HEK293 (cell line): Measurements from ENCODE around the gene BMPR1A.
"Not testable (repeated sequence)": the region's sequence is repeated elsewhere in the genome, so short reads cannot be mapped to it uniquely, and the experiment has no call there.

Experiments used
- CTCF ChIA-PET: fragments of 350-600 bp; formaldehyde crosslinking; extraction: SDS; loops from one replicate; lab custom pipeline; 2021; ENCODE audit warnings: antibody characterized with exemption; lab: Yijun Ruan, JAX
- POLR2A ChIA-PET: fragments of 300-600 bp; formaldehyde crosslinking; extraction: SDS; loops from one replicate; lab custom pipeline; 2020; ENCODE audit warnings: antibody characterized with exemption, inconsistent platforms; lab: Yijun Ruan, JAX
- H3K27ac ChIP-seq: fragments of 200-500 bp; sonication (Bioruptor generic); 2 replicates; pipeline ENCODE4 v1.5.1; 2014; ENCODE audit warnings: low read depth, low read length, control low read depth, inconsistent platforms; ENCODE audit errors: extremely low read depth
- H3K36me3 ChIP-seq, 2 experiments: fragments of 200-500 bp in 1 of 2; sonication (Bioruptor generic) in 1 of 2; 1 replicate in 1 of 2; 2 replicates in 1 of 2; pipeline ENCODE4 v1.5.1; 2014 to 2017; ENCODE audit warnings: inconsistent platforms in 2 of 2, low read length in 2 of 2; ENCODE audit not compliant: control insufficient read depth in 2 of 2, insufficient read depth in 1 of 2
- H3K4me1 ChIP-seq: fragments of 200-500 bp; sonication (Bioruptor generic); 2 replicates; pipeline ENCODE4 v1.5.1; 2014; ENCODE audit warnings: mild to moderate bottlenecking, low read length, inconsistent platforms; ENCODE audit not compliant: control insufficient read depth, insufficient read depth
- H3K4me3 ChIP-seq: 2 replicates; pipeline ENCODE4 v1.5.1; 2011; ENCODE audit warnings: low read depth, mild to moderate bottlenecking, control low read depth, low read length, moderate library complexity
- H3K9me3 ChIP-seq: fragments of 200-500 bp; sonication (Bioruptor generic); 2 replicates; pipeline ENCODE4 v1.5.1; 2014; ENCODE audit warnings: low read depth, low read length, inconsistent platforms; ENCODE audit not compliant: control insufficient read depth, insufficient read depth
- KLF8 ChIP-seq: fragments of 450-650 bp; formaldehyde crosslinking; IDR thresholded peaks from 2 replicates; pipeline ENCODE4 v1.5.1; 2016; ENCODE audit warnings: missing biosample characterization, missing genetic modification characterization
- MEIS1 ChIP-seq: sonication (generic); formaldehyde crosslinking; IDR thresholded peaks from 2 replicates; pipeline ENCODE4 v1.8.1; 2022; ENCODE audit warnings: missing genetic modification reagents, mild to moderate bottlenecking, borderline replicate concordance
- MYNN ChIP-seq: fragments of 450-650 bp; formaldehyde crosslinking; IDR thresholded peaks from 2 replicates; pipeline ENCODE4 v1.5.1; 2016; ENCODE audit warnings: missing biosample characterization, missing genetic modification characterization, borderline replicate concordance
- MZF1 ChIP-seq: fragments of 450-650 bp; formaldehyde crosslinking; IDR thresholded peaks from 2 replicates; pipeline ENCODE4 v1.5.1; 2017; ENCODE audit warnings: missing biosample characterization, missing genetic modification characterization, borderline replicate concordance
- PRDM6 ChIP-seq: fragments of 450-650 bp; formaldehyde crosslinking; IDR thresholded peaks from 2 replicates; pipeline ENCODE4 v1.5.1; 2017; ENCODE audit warnings: missing biosample characterization, missing genetic modification characterization
- SCRT1 ChIP-seq: fragments of 450-650 bp; formaldehyde crosslinking; IDR thresholded peaks from 2 replicates; pipeline ENCODE4 v1.5.1; 2016; ENCODE audit warnings: missing biosample characterization, missing genetic modification characterization, borderline replicate concordance
- SCRT2 ChIP-seq: fragments of 450-650 bp; formaldehyde crosslinking; IDR thresholded peaks from 2 replicates; pipeline ENCODE4 v1.5.1; 2016; ENCODE audit warnings: missing biosample characterization, missing genetic modification characterization
- YY1 ChIP-seq: fragments of 450-650 bp; formaldehyde crosslinking; IDR thresholded peaks from 2 replicates; pipeline ENCODE4 v1.5.1; 2018; ENCODE audit warnings: missing biosample characterization, missing genetic modification characterization
- ZBTB17 ChIP-seq: fragments of 450-650 bp; formaldehyde crosslinking; IDR thresholded peaks from 2 replicates; pipeline ENCODE4 v1.5.1; 2016; ENCODE audit warnings: missing biosample characterization, missing genetic modification characterization
- ZFP41 ChIP-seq: fragments of 450-650 bp; formaldehyde crosslinking; IDR thresholded peaks from 2 replicates; pipeline ENCODE4 v1.5.1; 2016; ENCODE audit warnings: missing biosample characterization, missing genetic modification characterization, borderline replicate concordance
- ZNF248 ChIP-seq: fragments of 450-650 bp; formaldehyde crosslinking; IDR thresholded peaks from 2 replicates; pipeline ENCODE4 v1.5.1; 2017; ENCODE audit warnings: missing biosample characterization, missing genetic modification characterization
- ZNF335 ChIP-seq: fragments of 450-650 bp; formaldehyde crosslinking; conservative IDR thresholded peaks from 2 replicates; pipeline ENCODE4 v1.5.1; 2016; ENCODE audit warnings: missing biosample characterization, missing genetic modification characterization
- ZNF391 ChIP-seq: fragments of 450-650 bp; formaldehyde crosslinking; IDR thresholded peaks from 2 replicates; pipeline ENCODE4 v1.5.1; 2016; ENCODE audit warnings: low read depth, missing biosample characterization, missing genetic modification characterization, borderline replicate concordance
- ZNF596 ChIP-seq: fragments of 450-650 bp; IDR thresholded peaks from 2 replicates; pipeline ENCODE4 v1.5.0; 2018; ENCODE audit warnings: missing biosample characterization, mild to moderate bottlenecking, missing genetic modification characterization, moderate library complexity
- ZNF621 ChIP-seq: fragments of 450-650 bp; formaldehyde crosslinking; IDR thresholded peaks from 2 replicates; pipeline ENCODE4 v1.5.1; 2017; ENCODE audit warnings: missing biosample characterization, missing genetic modification characterization
- ZNF664 ChIP-seq: fragments of 450-650 bp; formaldehyde crosslinking; IDR thresholded peaks from 2 replicates; pipeline ENCODE4 v1.5.1; 2016; ENCODE audit warnings: missing biosample characterization, missing genetic modification characterization
- ZNF670 ChIP-seq: fragments of 450-650 bp; formaldehyde crosslinking; IDR thresholded peaks from 2 replicates; pipeline ENCODE4 v1.5.1; 2016; ENCODE audit warnings: missing biosample characterization, missing genetic modification characterization, low read depth
- ZNF768 ChIP-seq: fragments of 450-650 bp; formaldehyde crosslinking; IDR thresholded peaks from 2 replicates; pipeline ENCODE4 v1.5.1; 2018; ENCODE audit warnings: missing biosample characterization, mild to moderate bottlenecking, missing genetic modification characterization
- ZSCAN18 ChIP-seq: fragments of 450-650 bp; formaldehyde crosslinking; IDR thresholded peaks from 2 replicates; pipeline ENCODE4 v1.5.1; 2016; ENCODE audit warnings: missing biosample characterization, missing genetic modification characterization
- TF ChIP-seq, protein P1 (sequence below): fragments of 450-650 bp; formaldehyde crosslinking; conservative IDR thresholded peaks from 2 replicates; pipeline ENCODE4 v1.5.1; 2016; ENCODE audit warnings: low read depth, missing biosample characterization, missing genetic modification characterization
- TF ChIP-seq, protein P2 (sequence below): fragments of 450-650 bp; formaldehyde crosslinking; IDR thresholded peaks from 2 replicates; pipeline ENCODE4 v1.5.1; 2016; ENCODE audit warnings: missing biosample characterization, missing genetic modification characterization, low read depth
- TF ChIP-seq, protein P3 (sequence below): fragments of 450-650 bp; formaldehyde crosslinking; IDR thresholded peaks from 2 replicates; pipeline ENCODE4 v1.5.1; 2016; ENCODE audit warnings: missing biosample characterization, missing genetic modification characterization

Gene BMPR1A

GRCh38 chr10:86979977-86980448 lies 223.6 kb downstream of the BMPR1A start (continued):
- no peak for TF ChIP-seq ZSCAN18 (tag by site-specific recombination)
- no peak for TF ChIP-seq PRDM6 (tag by site-specific recombination)
- no peak for TF ChIP-seq ZNF391 (tag by site-specific recombination)
- no peak for TF ChIP-seq ZNF596

- H3K36me3 ChIP-seq, H3K4me1 ChIP-seq, H3K9me3 ChIP-seq, H3K27ac ChIP-seq, CTCF ChIA-PET, H3K4me3 ChIP-seq, POLR2A ChIA-PET: not testable (repeated sequence)
- TF ChIP-seq SCRT2 (tag by site-specific recombination) (peak; percentile 91), MZF1 (tag by site-specific recombination) (peak; percentile 88), ZBTB17 (tag by site-specific recombination) (peak; percentile 47; the same call in 1 of the 2 replicates), SCRT1 (tag by site-specific recombination) (peak; percentile 67), KLF8 (peak; percentile 67), ZNF664 (peak; percentile 39; the same call in 1 of the 2 replicates), ZNF335 (tag by site-specific recombination) (0 out of 2 replicates have a peak, but pooled peaks have one; percentile 29)
- TF ChIP-seq, protein P1, sequence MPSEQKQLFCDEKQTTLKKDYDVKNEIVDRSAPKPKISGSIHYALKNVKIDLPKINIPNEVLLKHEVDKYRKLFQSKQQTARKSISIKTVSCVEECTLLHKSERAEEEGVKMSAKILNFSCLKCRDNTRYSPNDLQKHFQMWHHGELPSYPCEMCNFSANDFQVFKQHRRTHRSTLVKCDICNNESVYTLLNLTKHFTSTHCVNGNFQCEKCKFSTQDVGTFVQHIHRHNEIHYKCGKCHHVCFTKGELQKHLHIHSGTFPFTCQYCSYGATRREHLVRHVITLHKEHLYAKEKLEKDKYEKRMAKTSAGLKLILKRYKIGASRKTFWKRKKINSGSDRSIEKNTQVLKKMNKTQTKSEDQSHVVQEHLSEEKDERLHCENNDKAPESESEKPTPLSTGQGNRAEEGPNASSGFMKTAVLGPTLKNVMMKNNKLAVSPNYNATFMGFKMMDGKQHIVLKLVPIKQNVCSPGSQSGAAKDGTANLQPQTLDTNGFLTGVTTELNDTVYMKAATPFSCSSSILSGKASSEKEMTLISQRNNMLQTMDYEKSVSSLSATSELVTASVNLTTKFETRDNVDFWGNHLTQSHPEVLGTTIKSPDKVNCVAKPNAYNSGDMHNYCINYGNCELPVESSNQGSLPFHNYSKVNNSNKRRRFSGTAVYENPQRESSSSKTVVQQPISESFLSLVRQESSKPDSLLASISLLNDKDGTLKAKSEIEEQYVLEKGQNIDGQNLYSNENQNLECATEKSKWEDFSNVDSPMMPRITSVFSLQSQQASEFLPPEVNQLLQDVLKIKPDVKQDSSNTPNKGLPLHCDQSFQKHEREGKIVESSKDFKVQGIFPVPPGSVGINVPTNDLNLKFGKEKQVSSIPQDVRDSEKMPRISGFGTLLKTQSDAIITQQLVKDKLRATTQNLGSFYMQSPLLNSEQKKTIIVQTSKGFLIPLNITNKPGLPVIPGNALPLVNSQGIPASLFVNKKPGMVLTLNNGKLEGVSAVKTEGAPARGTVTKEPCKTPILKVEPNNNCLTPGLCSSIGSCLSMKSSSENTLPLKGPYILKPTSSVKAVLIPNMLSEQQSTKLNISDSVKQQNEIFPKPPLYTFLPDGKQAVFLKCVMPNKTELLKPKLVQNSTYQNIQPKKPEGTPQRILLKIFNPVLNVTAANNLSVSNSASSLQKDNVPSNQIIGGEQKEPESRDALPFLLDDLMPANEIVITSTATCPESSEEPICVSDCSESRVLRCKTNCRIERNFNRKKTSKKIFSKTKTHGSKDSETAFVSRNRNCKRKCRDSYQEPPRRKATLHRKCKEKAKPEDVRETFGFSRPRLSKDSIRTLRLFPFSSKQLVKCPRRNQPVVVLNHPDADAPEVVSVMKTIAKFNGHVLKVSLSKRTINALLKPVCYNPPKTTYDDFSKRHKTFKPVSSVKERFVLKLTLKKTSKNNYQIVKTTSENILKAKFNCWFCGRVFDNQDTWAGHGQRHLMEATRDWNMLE (tag by site-specific recombination): peak; percentile 30; the same call in 1 of the 2 replicates
- TF ChIP-seq, protein P2, sequence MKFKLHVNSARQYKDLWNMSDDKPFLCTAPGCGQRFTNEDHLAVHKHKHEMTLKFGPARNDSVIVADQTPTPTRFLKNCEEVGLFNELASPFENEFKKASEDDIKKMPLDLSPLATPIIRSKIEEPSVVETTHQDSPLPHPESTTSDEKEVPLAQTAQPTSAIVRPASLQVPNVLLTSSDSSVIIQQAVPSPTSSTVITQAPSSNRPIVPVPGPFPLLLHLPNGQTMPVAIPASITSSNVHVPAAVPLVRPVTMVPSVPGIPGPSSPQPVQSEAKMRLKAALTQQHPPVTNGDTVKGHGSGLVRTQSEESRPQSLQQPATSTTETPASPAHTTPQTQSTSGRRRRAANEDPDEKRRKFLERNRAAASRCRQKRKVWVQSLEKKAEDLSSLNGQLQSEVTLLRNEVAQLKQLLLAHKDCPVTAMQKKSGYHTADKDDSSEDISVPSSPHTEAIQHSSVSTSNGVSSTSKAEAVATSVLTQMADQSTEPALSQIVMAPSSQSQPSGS: peak; percentile 77
Measured at GRCh38 chr10:86981020-86981419, 224.6 kb downstream of the BMPR1A start.

DNA sequence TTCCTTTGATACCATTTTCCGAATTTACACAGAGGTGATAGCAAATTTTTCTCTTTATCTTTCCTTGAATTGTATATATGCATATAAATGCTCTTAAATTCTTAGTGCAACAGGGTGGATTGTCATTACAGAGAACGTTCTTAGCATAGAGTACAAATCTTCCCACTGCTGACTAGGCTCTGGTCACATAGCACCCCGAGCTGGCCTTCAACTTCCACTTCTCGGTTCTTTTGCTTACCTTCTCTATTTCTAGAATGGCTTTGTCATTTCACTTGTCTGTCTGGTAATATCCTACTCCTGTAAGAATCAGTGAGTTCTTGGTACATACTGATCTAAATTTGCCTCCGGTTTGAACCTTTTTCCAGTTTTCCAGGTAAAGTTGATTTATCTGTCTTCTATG lies 225.3 kb downstream of the BMPR1A start:
- Histone ChIP-seq H3K36me3 (no peaks in the 10 kb centered on the region), H3K27ac (no peak overlapping the region), H3K4me3 (no peak overlapping the region), H3K9me3 (no peaks in the 10 kb centered on the region), H3K4me1 (no peaks in the 10 kb centered on the region)
- ChIA-PET CTCF (interaction anchor here (0.6 kb wide), 1 partner anchor 43 kb away, joined by 4 read pairs; no protein-coding TSS in a partner anchor), POLR2A (no interaction called here)
- TF ChIP-seq ZFP41 (tag by site-specific recombination): no peak
- TF ChIP-seq ZNF768: no peak
- TF ChIP-seq ZNF248 (tag by site-specific recombination): no peak
- TF ChIP-seq, protein P3, sequence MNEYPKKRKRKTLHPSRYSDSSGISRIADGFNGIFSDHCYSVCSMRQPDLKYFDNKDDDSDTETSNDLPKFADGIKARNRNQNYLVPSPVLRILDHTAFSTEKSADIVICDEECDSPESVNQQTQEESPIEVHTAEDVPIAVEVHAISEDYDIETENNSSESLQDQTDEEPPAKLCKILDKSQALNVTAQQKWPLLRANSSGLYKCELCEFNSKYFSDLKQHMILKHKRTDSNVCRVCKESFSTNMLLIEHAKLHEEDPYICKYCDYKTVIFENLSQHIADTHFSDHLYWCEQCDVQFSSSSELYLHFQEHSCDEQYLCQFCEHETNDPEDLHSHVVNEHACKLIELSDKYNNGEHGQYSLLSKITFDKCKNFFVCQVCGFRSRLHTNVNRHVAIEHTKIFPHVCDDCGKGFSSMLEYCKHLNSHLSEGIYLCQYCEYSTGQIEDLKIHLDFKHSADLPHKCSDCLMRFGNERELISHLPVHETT (tag by site-specific recombination): no peak
- TF ChIP-seq ZNF621 (tag by site-specific recombination): no peak
- TF ChIP-seq MYNN (tag by site-specific recombination): no peak
- TF ChIP-seq ZNF670: no peak
- no peak for TF ChIP-seq YY1 (tag by site-specific recombination)
- no peak for TF ChIP-seq MEIS1 (CRISPR knock-in tag)
